Fibroblast of villous mesenchyme (primary cell): ENCODE data around the gene SPSB3. TPM values are rescaled to one million over a fixed set of nuclear protein-coding genes. Genes with fewer than 3 reads are reported as not detected.

Experiments used
- DNase-seq: peaks from one replicate; pipeline ENCODE4 v3.0.0-alpha.2; 2010; ENCODE audit warnings: low read depth
- H3K4me3 ChIP-seq: 2 replicates; pipeline ENCODE4 v1.5.1; 2011; ENCODE audit warnings: low read depth, mild to moderate bottlenecking, low read length
- CTCF ChIP-seq: IDR thresholded peaks from 2 replicates; pipeline ENCODE4 v1.5.1; 2012; ENCODE audit warnings: low read depth, mild to moderate bottlenecking, low read length; ENCODE audit not compliant: insufficient read depth
- total RNA-seq: library from RNA; depleted of rRNA; stranded (reverse); fragments of >200 nt; gene quantifications from 2 replicates; pipeline ENCODE4 v1.2.3, GENCODE V29; 2012

Gene SPSB3
- total RNA-seq, 1 donor: 25.5 TPM

- DNase-seq: no peak
- TF ChIP-seq CTCF: no peak
- H3K4me3 ChIP-seq: no peak overlapping the region
These were observed 38.0 kb upstream of the SPSB3 start for GRCh38 chr16:1820096-1820945.

GRCh38 chr16:1819611-1820010 is 37.2 kb upstream of the SPSB3 start:
- no peak overlapping the region for H3K4me3 ChIP-seq
- TF ChIP-seq CTCF: no peak
- DNase-seq: no peak

- no peak for DNase-seq
- TF ChIP-seq CTCF: no peak
These were observed 36.6 kb upstream of the SPSB3 start for GRCh38 chr16:1818873-1819525.

GRCh38 chr16:1818204-1818872 is 36.0 kb upstream of the SPSB3 start:
- no peak overlapping the region for H3K4me3 ChIP-seq

More at GRCh38 chr16:1818873-1819525, 36.6 kb upstream of the SPSB3 start:
- H3K4me3 ChIP-seq: no peak overlapping the region

GRCh38 chr16:1817716-1818115 is 35.3 kb upstream of the SPSB3 start:
- TF ChIP-seq CTCF: no peak
- H3K4me3 ChIP-seq: no peak overlapping the region
- DNase-seq: no peak

More at GRCh38 chr16:1818204-1818872, 36.0 kb upstream of the SPSB3 start:
- DNase-seq: no peak
- TF ChIP-seq CTCF: no peak

- no peak for DNase-seq
- no peak overlapping the region for H3K4me3 ChIP-seq
- no peak for TF ChIP-seq CTCF
These were observed 34.9 kb upstream of the SPSB3 start for GRCh38 chr16:1817276-1817589.
